Liver (tissue), 9 donors: ENCODE data around the gene DLX4. TPM values are rescaled to one million over a fixed set of nuclear protein-coding genes. Genes with fewer than 3 reads are reported as not detected.

Experiments
- DNase-seq: peaks from one replicate; pipeline ENCODE4 v3.0.0-alpha.2; 2017; ENCODE audit warnings: low spot score
- H3K27ac ChIP-seq, 2 donors: one replicate each; pipeline ENCODE4 v1.7.0; 2013; ENCODE audit warnings: inconsistent platforms in 2 of 2, low read length in 2 of 2, control low read depth in 1 of 2, low read depth in 1 of 2, mild to moderate bottlenecking in 1 of 2
- H3K27me3 ChIP-seq, 4 donors: one replicate each; pipeline versions ENCODE4 v1.6.1 to v1.7.0; 2013; ENCODE audit warnings: low read length in 3 of 4, inconsistent platforms in 1 of 4, mild to moderate bottlenecking in 1 of 4, moderate library complexity in 1 of 4; ENCODE audit not compliant: control insufficient read depth in 4 of 4, insufficient read depth in 4 of 4
- H3K36me3 ChIP-seq, 4 donors: one replicate each; pipeline versions ENCODE4 v1.6.1 to v1.7.0; 2013; ENCODE audit warnings: low read length in 3 of 4, mild to moderate bottlenecking in 3 of 4, low read depth in 1 of 4, moderate library complexity in 1 of 4; ENCODE audit not compliant: control insufficient read depth in 4 of 4, insufficient read depth in 3 of 4
- H3K4me1 ChIP-seq, 4 donors: one replicate each; pipeline versions ENCODE4 v1.6.1 to v1.7.0; 2013; ENCODE audit warnings: low read length in 3 of 4, mild to moderate bottlenecking in 3 of 4, moderate library complexity in 1 of 4; ENCODE audit not compliant: control insufficient read depth in 4 of 4, insufficient read depth in 4 of 4
- H3K4me3 ChIP-seq, 3 donors: one replicate each; pipeline versions ENCODE4 v1.6.1 to v1.7.0; 2013; ENCODE audit warnings: low read length in 3 of 3, control low read depth in 1 of 3, low read depth in 1 of 3, mild to moderate bottlenecking in 1 of 3
- H3K9ac ChIP-seq, 2 donors: one replicate each; pipeline ENCODE4 v1.7.0; 2013; ENCODE audit warnings: low read length in 2 of 2, mild to moderate bottlenecking in 2 of 2, moderate library complexity in 2 of 2, control low read depth in 1 of 2, low read depth in 1 of 2
- H3K9me3 ChIP-seq, 4 donors: one replicate each; pipeline versions ENCODE4 v1.6.1 to v1.7.0; 2013; ENCODE audit warnings: low read length in 3 of 4; ENCODE audit not compliant: control insufficient read depth in 4 of 4
- EGR1 ChIP-seq, 2 donors: IDR thresholded peaks; 2 replicates each; pipeline ENCODE4 v1.6.1; 2016 to 2018; ENCODE audit warnings: antibody characterized with exemption in 2 of 2, low read depth in 2 of 2
- FOXA1 ChIP-seq: IDR thresholded peaks from 2 replicates; pipeline ENCODE4 v1.6.1; 2016; ENCODE audit warnings: antibody characterized with exemption
- FOXA2 ChIP-seq: IDR thresholded peaks from 2 replicates; pipeline ENCODE4 v1.6.1; 2016; ENCODE audit warnings: antibody characterized with exemption
- GABPA ChIP-seq, 2 donors: IDR thresholded peaks in 1 of 2; conservative IDR thresholded peaks in 1 of 2; 2 replicates each; pipeline ENCODE4 v1.6.1; 2016; ENCODE audit warnings: antibody characterized with exemption in 2 of 2, mild to moderate bottlenecking in 1 of 2, moderate library complexity in 1 of 2
- HNF4A ChIP-seq, 2 donors: conservative IDR thresholded peaks; 2 replicates each; pipeline ENCODE4 v1.6.1; 2016; ENCODE audit warnings: antibody characterized with exemption in 2 of 2, mild to moderate bottlenecking in 2 of 2
- HNF4G ChIP-seq: IDR thresholded peaks from 2 replicates; pipeline ENCODE4 v1.6.1; 2016; ENCODE audit warnings: antibody characterized with exemption
- JUND ChIP-seq, 2 donors: IDR thresholded peaks; 2 replicates each; pipeline ENCODE4 v1.6.1; 2016; ENCODE audit warnings: antibody characterized with exemption in 2 of 2
- NR2F2 ChIP-seq: IDR thresholded peaks from 2 replicates; pipeline ENCODE4 v1.6.1; 2016; ENCODE audit warnings: antibody characterized with exemption
- RAD21 ChIP-seq, 2 donors: IDR thresholded peaks; 2 replicates each; pipeline ENCODE4 v1.6.1; 2016; ENCODE audit warnings: antibody characterized with exemption in 2 of 2, mild to moderate bottlenecking in 2 of 2
- RXRA ChIP-seq, 2 donors: IDR thresholded peaks; 2 replicates each; pipeline ENCODE4 v1.6.1; 2017 to 2018; ENCODE audit warnings: antibody characterized with exemption in 2 of 2, mild to moderate bottlenecking in 1 of 2
- SP1 ChIP-seq: IDR thresholded peaks from 2 replicates; pipeline ENCODE4 v1.6.1; 2018; ENCODE audit warnings: antibody characterized with exemption, mild to moderate bottlenecking
- TAF1 ChIP-seq: conservative IDR thresholded peaks from 2 replicates; pipeline ENCODE4 v1.6.1; 2016; ENCODE audit warnings: antibody characterized with exemption, mild to moderate bottlenecking
- YY1 ChIP-seq: IDR thresholded peaks from 2 replicates; pipeline ENCODE4 v1.6.1; 2016; ENCODE audit warnings: antibody characterized with exemption, mild to moderate bottlenecking
- WGBS: extraction: QIAGEN DNeasy Blood & Tissue Kit; methylation state at CpG from one replicate; pipeline ENCODE4 v1.1.7; 2013; 5-methylcytosine and 5-hydroxymethylcytosine counted together
- polyA plus RNA-seq, 2 donors: library from polyadenylated mRNA; stranded (reverse) in 1 of 2; unstranded in 1 of 2; fragments of 200-250 nt in 1 of 2; fragments of >200 nt in 1 of 2; fragmentation: Nextera tagmentation in 1 of 2; extraction: Ambion mirVana in 1 of 2; gene quantifications; one replicate each; pipeline versions ENCODE4 v1.2.1 to v1.2.3, GENCODE V29; 2013 to 2015
- total RNA-seq, 2 donors: library from RNA; depleted of rRNA; stranded (reverse); fragments of >200 nt; gene quantifications; one replicate each; pipeline ENCODE4 v1.2.3, GENCODE V29; 2014
- TF ChIP-seq, protein P1 (sequence below): fragments of 150-350 bp; IDR thresholded peaks from 2 replicates; pipeline ENCODE4 v1.5.1; 2017; ENCODE audit warnings: improper control_type of control experiment, low read depth, low read length; ENCODE audit not compliant: missing input control
- TF ChIP-seq, protein P2 (sequence below): IDR thresholded peaks from 2 replicates; pipeline ENCODE4 v1.6.1; 2016; ENCODE audit warnings: antibody characterized with exemption
- TF ChIP-seq, protein P3 (sequence below): IDR thresholded peaks from 2 replicates; pipeline ENCODE4 v1.6.1; 2016; ENCODE audit warnings: antibody characterized with exemption
- TF ChIP-seq, protein P4 (sequence below): IDR thresholded peaks from 2 replicates; pipeline ENCODE4 v1.6.1; 2016; ENCODE audit warnings: antibody characterized with exemption
- TF ChIP-seq, protein P5 (sequence below): IDR thresholded peaks from 2 replicates; pipeline ENCODE4 v1.6.1; 2016; ENCODE audit warnings: antibody characterized with exemption, mild to moderate bottlenecking
- donor health status: healthy.
- donor health status: healthy.
- donor health status: healthy.
- donor health status: healthy.
- donor health status: healthy.

Gene DLX4
- total and polyA plus RNA-seq, 4 donors: not detected

DNA sequence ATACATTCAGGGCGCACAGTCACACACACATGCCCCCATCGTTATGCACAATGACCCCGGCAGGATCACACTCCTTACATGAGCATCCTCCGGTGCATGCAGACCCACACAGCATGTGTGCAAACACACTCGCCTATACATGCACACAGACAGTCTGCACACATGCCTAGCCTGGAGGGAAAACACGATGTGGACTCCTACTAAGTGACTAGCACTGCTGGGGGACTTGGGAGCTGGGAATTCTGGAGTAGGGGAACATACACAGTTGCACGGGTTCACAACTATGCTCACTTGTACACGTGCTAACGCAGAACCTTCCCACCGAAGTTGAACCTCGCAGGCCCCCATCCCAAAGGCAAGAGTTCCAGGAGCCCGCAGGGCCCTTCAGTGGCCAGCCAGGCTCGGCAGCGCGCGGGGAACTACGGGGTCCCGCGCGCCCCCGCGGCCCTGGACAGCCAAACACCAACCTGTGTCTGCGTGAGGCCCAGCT, 24.0 kb downstream of the DLX4 start:
- DNase-seq: no peak
- WGBS: 20% methylated on average over 23 of the region's 23 CpGs
- H3K9ac ChIP-seq: no peak overlapping the region

More for the DNA sequence above, 24.0 kb downstream of the DLX4 start:
- H3K27ac ChIP-seq: no peak overlapping the region
- TF ChIP-seq, protein P1, sequence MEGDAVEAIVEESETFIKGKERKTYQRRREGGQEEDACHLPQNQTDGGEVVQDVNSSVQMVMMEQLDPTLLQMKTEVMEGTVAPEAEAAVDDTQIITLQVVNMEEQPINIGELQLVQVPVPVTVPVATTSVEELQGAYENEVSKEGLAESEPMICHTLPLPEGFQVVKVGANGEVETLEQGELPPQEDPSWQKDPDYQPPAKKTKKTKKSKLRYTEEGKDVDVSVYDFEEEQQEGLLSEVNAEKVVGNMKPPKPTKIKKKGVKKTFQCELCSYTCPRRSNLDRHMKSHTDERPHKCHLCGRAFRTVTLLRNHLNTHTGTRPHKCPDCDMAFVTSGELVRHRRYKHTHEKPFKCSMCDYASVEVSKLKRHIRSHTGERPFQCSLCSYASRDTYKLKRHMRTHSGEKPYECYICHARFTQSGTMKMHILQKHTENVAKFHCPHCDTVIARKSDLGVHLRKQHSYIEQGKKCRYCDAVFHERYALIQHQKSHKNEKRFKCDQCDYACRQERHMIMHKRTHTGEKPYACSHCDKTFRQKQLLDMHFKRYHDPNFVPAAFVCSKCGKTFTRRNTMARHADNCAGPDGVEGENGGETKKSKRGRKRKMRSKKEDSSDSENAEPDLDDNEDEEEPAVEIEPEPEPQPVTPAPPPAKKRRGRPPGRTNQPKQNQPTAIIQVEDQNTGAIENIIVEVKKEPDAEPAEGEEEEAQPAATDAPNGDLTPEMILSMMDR: no peak
- TF ChIP-seq HNF4A (conservative IDR thresholded peaks at IDR 0.05) (no peak), SP1 (no peak), FOXA1 (no peak), GABPA (IDR thresholded peaks at IDR 0.05 in 1 of 2, conservative IDR thresholded peaks at IDR 0.05 in 1 of 2) (no peak), RAD21 (IDR thresholded peaks at IDR 0.05) (no peak), HNF4G (no peak), FOXA2 (no peak), EGR1 (IDR thresholded peaks at IDR 0.05; ENCODE audit: low read depth in 2 of 2) (no peak), NR2F2 (no peak), TAF1 (no peak), RXRA (IDR thresholded peaks at IDR 0.05) (no peak), YY1 (no peak), JUND (IDR thresholded peaks at IDR 0.05) (no peak)
- TF ChIP-seq, protein P2, sequence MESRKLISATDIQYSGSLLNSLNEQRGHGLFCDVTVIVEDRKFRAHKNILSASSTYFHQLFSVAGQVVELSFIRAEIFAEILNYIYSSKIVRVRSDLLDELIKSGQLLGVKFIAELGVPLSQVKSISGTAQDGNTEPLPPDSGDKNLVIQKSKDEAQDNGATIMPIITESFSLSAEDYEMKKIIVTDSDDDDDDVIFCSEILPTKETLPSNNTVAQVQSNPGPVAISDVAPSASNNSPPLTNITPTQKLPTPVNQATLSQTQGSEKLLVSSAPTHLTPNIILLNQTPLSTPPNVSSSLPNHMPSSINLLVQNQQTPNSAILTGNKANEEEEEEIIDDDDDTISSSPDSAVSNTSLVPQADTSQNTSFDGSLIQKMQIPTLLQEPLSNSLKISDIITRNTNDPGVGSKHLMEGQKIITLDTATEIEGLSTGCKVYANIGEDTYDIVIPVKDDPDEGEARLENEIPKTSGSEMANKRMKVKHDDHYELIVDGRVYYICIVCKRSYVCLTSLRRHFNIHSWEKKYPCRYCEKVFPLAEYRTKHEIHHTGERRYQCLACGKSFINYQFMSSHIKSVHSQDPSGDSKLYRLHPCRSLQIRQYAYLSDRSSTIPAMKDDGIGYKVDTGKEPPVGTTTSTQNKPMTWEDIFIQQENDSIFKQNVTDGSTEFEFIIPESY: no peak
- TF ChIP-seq, protein P3, sequence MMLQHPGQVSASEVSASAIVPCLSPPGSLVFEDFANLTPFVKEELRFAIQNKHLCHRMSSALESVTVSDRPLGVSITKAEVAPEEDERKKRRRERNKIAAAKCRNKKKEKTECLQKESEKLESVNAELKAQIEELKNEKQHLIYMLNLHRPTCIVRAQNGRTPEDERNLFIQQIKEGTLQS: no peak
- TF ChIP-seq, protein P4, sequence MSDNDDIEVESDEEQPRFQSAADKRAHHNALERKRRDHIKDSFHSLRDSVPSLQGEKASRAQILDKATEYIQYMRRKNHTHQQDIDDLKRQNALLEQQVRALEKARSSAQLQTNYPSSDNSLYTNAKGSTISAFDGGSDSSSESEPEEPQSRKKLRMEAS: no peak
- TF ChIP-seq, protein P5, sequence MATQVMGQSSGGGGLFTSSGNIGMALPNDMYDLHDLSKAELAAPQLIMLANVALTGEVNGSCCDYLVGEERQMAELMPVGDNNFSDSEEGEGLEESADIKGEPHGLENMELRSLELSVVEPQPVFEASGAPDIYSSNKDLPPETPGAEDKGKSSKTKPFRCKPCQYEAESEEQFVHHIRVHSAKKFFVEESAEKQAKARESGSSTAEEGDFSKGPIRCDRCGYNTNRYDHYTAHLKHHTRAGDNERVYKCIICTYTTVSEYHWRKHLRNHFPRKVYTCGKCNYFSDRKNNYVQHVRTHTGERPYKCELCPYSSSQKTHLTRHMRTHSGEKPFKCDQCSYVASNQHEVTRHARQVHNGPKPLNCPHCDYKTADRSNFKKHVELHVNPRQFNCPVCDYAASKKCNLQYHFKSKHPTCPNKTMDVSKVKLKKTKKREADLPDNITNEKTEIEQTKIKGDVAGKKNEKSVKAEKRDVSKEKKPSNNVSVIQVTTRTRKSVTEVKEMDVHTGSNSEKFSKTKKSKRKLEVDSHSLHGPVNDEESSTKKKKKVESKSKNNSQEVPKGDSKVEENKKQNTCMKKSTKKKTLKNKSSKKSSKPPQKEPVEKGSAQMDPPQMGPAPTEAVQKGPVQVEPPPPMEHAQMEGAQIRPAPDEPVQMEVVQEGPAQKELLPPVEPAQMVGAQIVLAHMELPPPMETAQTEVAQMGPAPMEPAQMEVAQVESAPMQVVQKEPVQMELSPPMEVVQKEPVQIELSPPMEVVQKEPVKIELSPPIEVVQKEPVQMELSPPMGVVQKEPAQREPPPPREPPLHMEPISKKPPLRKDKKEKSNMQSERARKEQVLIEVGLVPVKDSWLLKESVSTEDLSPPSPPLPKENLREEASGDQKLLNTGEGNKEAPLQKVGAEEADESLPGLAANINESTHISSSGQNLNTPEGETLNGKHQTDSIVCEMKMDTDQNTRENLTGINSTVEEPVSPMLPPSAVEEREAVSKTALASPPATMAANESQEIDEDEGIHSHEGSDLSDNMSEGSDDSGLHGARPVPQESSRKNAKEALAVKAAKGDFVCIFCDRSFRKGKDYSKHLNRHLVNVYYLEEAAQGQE: no peak
- peaks cover 3 to 24% (median 14%) of the 10 kb centered on the region in 4 donors for H3K27me3 ChIP-seq
- no peaks in the 10 kb centered on the region for H3K9me3 ChIP-seq
- peak overlapping the region in 1 of 3 donors; percentile 50 for H3K4me3 ChIP-seq
- H3K4me1 ChIP-seq: peaks cover 11 to 42% (median 24%) of the 10 kb centered on the region in 4 donors
- no peaks in the 10 kb centered on the region for H3K36me3 ChIP-seq
